ENCODE results near the gene LGALS3BP. TPM values are rescaled to one million over a fixed set of nuclear protein-coding genes. Genes with fewer than 3 reads are reported as not detected.

The LGALS3BP gene
- total RNA-seq, 1 experiment from 2014 or later = 383 TPM

GRCh38 chr17:78986649-78987328 lies 7.1 kb upstream of the LGALS3BP start:
- DNase-seq (ENCODE audit: extremely low read depth, low read depth) = peak; percentile 49

DNA sequence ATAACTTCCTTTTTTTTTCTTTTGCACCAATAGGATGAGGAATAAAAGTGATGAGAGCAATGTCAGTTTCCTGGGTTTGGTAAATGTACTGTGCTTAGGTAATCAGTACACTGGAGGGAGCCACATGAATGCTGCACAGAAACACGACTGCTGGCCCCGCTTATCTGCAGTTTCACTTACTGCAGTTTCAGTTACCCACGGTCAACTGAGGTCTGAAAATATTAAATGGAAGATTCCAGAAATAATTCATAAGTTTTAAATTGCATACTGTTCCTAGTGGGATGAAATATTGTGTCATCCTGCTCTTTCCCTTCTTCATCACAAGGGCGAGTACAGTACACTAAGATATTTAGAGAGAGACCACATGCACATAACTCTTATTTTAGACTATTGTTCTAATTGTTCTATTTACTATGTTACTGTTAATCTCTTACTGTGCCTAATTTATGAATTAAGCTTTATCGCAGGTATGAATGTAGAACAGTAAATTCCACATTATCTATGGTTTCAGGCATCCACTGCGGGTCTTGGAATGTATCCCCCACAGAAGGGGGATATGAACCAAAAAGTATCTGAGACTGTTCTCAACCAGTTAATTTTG lies 6.4 kb upstream of the LGALS3BP start:
- peak; percentile 44 for DNase-seq (ENCODE audit: extremely low read depth, low read depth)

DNA sequence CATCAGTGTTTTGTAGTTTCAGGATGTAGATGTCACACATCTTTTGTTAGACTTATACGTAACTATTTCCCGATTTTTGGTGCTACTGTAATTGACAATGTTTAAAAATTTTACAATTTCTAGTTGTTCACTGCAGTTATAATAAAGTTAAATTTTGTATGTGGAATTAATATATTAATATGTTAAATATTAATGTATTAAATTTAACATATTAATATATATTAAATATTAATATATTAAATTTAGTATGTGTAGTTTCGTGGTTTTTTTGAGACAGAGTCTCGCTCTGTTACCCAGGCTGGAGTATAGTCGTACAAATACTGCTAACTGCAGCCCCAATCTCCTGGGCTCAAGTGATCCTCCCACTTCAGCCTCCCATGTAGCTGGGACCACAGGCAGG lies 5.7 kb upstream of the LGALS3BP start:
- no peak for DNase-seq (ENCODE audit: extremely low read depth, low read depth)

- DNase-seq (ENCODE audit: extremely low read depth, low read depth) = no peak
Measured at GRCh38 chr17:78981010-78981888, 1.5 kb upstream of the LGALS3BP start.

- DNase-seq (ENCODE audit: extremely low read depth, low read depth) = no peak
Measured at GRCh38 chr17:78980624-78980972, 875 bp upstream of the LGALS3BP start.

GRCh38 chr17:78977997-78978973 lies 1.4 kb downstream of the LGALS3BP start:
- no peak for DNase-seq (ENCODE audit: extremely low read depth, low read depth)

GRCh38 chr17:78977681-78977943 lies 2.1 kb downstream of the LGALS3BP start:
- DNase-seq (ENCODE audit: extremely low read depth, low read depth) = no peak

- no peak for DNase-seq (ENCODE audit: extremely low read depth, low read depth)
Measured at GRCh38 chr17:78976907-78977680, 2.6 kb downstream of the LGALS3BP start.

- peak; percentile 66 for DNase-seq (ENCODE audit: extremely low read depth, low read depth)
Measured at GRCh38 chr17:78974635-78975591, 4.8 kb downstream of the LGALS3BP start.

- DNase-seq (ENCODE audit: extremely low read depth, low read depth) = no peak
Measured at GRCh38 chr17:78973792-78974520, 5.8 kb downstream of the LGALS3BP start.

- DNase-seq (ENCODE audit: extremely low read depth, low read depth) = no peak
Measured at GRCh38 chr17:78973196-78973595, 6.5 kb downstream of the LGALS3BP start.

DNA sequence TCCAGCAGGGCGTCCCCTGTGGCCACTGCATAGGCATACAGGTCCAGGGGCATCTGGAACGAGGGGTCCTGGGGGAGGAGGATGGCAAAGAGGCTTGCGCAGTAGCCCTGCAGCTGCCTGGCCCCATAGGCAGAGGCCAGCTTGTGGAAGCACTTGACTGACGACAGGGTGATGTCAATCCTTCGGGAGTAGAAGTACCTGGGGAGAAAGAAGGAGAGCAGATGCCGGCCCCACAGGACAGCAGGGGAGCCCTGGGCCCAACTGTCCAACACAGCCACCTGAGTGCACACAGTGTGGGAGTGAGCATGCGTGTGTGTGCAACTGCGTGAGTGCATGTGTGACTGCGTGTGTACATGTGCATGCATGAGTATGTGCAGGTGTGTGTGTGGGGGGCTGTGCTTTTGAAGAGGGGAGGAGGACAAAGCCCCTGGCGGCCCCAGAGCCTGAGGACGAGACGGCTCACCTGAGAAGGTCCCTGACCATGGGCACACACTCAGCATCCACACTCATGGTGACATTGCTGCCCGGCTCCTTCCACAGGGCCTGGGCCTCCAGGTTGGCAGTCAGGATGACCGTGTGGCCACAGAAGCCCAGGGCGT lies 7.1 kb downstream of the LGALS3BP start:
- no peak for DNase-seq (ENCODE audit: extremely low read depth, low read depth)

DNA sequence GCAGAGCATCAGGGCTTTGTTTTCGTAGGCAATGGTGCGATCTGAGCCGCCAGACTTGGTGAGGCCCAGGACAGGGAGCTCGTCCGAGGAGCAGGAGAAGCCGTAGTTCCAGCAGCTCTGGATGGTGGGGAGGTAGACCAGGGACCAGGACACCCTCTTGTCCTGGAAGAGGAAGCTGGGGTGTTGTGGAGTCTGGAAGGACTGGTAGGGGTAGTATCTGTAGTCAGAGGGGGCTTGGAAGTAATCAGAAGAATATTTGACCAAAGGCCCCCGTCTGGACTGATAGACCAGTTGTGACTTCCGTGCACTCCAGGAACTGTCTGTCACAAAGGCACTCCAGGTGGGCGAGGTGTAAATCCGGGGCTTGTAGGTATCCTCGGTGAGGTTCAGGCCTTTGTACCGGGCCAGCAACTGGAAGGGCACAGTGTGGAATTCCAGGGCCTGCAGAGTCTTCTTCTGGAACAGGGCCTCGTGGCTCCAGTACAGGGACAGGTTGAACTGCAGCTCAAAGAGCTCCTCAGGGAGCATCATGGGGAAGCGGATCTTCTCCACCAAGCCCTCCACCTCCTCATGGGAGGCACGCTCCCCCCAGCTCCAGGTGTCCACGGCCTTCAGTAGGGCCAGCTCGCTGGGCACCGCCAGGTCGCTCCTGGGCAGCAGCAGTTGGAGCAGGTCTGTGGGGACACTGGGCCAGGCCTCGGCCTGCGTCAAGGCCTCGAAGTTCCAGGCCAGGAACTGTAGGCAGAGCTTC lies 7.8 kb downstream of the LGALS3BP start:
- no peak for DNase-seq (ENCODE audit: extremely low read depth, low read depth)

DNA sequence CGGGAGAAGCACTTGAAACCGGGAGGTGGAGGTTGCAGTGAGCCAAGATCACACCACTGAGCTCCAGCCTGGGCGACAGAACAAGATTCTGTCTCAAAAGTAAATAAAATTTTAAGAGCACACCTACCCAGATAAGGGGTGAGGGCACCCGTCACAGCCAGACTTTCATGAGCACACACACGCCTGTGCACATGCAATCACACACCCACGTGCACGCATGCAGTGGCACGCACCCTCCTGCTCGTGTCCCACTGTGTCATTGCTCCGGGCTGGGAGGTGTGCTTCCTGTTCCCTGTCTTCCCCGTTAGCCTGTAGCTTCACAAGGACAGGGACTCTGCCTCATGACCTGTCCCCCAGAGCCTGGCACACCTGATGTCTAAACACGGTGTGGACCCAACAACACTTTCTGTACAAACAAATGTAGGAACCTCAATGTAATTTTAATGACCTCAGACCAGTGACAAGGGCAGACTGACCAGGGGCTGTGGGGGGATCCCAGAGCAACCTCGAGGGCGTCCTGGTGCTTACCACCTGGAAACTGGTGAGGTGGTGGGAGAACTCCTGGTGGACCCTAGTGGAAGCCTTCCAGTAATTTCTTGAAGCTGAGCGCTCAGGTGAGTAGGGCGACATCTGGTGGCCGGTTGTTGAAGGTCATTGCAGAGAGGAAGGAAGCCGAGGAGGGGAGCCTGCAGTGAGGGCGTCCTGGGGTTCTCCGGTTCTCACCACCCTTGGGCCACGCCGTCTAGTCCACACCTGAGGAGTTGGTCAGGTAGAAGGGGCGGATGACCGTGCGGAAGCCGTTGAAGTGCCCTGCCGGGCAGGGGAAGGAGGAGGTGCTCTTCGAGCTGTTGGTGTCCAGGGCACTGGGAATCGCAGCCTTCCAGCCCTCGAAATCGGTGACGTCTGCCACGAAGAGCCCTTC lies 8.6 kb downstream of the LGALS3BP start:
- DNase-seq (ENCODE audit: extremely low read depth, low read depth) = peak; percentile 75

DNA sequence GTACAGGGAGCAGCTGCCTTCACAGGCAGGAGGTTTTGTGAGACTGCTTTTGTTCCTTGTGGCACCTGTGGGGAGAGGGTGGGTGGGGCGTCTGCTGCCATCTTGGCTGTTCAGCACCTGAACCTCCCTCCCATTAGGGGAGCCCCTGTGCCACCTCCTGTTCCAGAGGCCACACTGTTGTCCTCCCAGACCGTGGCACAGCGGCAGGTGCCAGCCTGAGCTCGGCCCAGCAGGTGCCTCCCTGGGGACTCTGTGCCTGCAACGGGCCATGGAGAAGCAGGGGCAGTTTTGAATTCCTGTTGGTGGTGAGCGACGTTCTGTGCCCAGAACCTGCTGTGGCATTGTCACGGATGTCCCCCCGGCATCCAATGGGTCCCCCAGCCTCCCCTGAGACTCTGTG lies 9.9 kb downstream of the LGALS3BP start:
- DNase-seq (ENCODE audit: extremely low read depth, low read depth) = no peak

DNA sequence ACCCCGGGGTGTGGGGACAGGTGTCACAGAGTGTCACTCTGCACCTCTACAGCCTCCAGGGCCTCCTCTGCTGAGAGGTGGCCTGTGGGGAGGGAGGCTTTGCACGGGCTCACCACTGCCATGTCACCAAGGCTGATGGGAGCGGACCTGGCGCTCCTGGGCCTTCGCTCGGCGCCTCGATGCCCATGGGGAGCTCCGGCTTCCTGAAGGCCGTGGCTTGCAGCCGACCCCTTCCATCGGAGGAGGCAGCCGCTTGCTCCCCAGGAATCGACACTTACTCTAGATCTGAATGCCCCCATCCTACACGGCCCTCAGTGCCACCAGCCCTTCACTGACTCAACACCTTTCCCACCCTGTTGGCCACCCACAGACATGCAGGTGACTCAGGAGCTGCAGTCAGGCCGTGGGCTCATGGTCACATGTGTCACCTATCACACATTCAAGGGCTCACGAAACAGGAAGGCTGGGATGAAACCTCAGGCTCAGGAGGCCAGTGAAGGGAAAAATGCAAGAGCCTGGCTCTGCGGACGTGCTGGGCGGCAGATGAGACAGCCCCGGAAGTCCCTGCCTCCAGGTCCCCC lies 11.9 kb downstream of the LGALS3BP start:
- no peak for DNase-seq (ENCODE audit: extremely low read depth, low read depth)

Measured in NCI-H460 (cell line).